ENCODE measurements around the gene OSBP2. TPM values are rescaled to one million over a fixed set of nuclear protein-coding genes. Genes with fewer than 3 reads are reported as not detected.
A peak's percentile ranks its signal among the peaks of the same experiment; 100 is the strongest.
"Not testable (repeated sequence)": the region's sequence is repeated elsewhere in the genome, so short reads cannot be mapped to it uniquely, and the experiment has no call there.

The OSBP2 gene
- total RNA-seq, 1 donor from 2014 or later: 19.2 TPM

- no peak for FAIRE-seq
- DNase-seq (ENCODE audit: low spot score in 2 of 2): no peak
These were observed 59.8 kb downstream of the OSBP2 start for GRCh38 chr22:30754521-30754920.

DNA sequence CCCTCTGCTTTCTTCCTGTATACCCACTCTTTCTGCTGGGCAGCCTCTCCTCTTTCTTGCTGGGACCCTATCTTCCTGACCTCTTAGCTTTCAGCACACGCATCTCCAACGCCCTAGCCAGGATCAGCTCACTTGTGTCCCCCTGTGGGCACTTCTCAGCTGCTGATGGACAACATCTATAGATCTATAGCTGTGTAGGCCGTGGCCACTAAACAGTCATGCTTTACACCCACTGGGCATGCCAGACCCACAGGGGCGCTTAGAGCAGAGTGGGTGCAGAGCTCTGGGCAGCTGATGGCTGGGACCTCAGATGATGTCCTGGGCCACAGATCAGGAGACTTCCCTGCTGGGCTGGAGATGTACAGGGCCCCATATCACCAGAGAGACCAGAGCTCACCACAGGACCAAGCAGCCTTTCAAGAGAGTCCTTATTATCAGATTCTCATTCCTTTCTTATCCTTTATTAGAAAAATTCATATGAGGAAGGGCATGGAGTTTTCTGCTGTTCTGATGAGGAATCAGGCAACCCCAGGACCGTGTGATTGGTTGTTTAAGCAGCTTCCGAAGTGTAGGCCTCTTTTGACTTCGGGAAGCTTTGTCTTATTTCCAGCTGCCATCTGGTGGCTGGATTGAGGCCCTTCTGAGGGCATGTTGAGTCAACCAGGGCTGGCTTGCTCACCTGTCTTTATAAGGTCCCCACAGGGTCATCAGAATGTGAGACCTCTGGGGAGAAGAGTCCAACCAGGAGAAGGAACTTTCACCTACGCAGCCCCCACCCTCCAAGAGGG is 60.5 kb downstream of the OSBP2 start:
- FAIRE-seq: no peak
- DNase-seq (ENCODE audit: low spot score in 2 of 2): peak; percentile 49 to 72

DNA sequence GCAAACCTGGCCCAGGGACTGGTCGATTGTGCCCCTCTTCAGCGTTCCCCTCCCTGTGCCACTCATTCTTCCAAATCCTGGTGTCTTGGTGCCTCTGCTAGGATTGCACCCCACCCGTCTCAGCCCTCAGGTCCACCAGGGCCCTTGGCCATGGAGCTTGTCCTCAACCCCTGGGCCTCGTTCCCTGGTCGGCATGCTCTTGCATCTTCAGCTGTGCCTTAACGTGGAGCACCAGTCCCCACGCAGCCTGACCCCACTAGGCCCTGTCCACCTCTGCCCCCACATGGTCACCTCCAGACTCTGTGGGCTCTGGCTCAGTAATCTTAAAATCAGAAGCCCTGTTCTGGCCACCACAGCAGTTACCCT is 61.1 kb downstream of the OSBP2 start:
- no peak for FAIRE-seq
- no peak for DNase-seq (ENCODE audit: low spot score in 2 of 2)

GRCh38 chr22:30763815-30764673 is 69.4 kb downstream of the OSBP2 start:
- DNase-seq (ENCODE audit: low spot score in 2 of 2) (peak in 1 of 2 donors; percentile 42), FAIRE-seq (no peak)

GRCh38 chr22:30767661-30768060 is 73.0 kb downstream of the OSBP2 start:
- DNase-seq (ENCODE audit: low spot score in 2 of 2) (no peak), FAIRE-seq (no peak)

DNA sequence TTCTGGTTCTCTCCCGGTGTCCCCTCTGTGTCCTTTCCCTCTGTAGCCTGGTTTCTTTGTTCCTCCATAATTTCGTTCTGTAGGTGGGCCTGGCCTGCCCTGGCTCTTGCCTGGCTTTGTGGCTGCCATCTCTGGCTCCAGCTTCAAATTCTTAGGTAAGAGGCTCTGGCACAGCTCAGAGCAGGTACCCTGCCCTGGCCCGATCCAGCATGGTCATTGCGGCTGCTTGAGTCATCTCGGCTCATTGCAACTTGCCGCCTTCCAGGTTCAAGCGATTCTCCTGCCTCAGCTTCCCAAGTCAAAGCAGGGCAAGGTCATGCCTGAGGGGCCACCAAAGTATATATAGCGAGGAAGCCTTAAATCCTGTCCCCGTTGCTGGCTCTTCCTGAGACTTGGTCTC is 76.0 kb downstream of the OSBP2 start:
- no peak for FAIRE-seq

DNA sequence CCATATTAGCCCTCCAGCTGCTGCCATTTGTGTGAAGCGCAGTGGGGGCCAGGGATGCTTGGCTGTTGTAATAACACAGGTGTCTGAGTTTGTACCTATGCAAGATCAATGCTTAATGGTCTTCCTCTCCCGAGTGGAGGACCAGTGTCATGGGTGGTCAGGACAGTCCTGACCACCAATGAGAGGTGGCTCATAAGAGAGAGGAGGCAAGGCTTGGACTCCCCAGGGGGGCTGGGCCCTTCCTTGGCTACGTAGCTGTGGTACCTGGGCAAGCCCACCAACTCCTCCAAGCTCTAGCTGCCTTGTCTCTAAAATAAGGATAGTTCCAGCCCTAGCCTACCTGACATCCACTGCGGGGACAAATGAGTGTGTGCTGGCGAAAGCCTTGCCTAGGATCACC is 79.2 kb downstream of the OSBP2 start:
- DNase-seq (ENCODE audit: low spot score in 2 of 2) (no peak), FAIRE-seq (no peak)

More for the DNA sequence above, 76.0 kb downstream of the OSBP2 start:
- no peak for DNase-seq (ENCODE audit: low spot score in 2 of 2)

DNA sequence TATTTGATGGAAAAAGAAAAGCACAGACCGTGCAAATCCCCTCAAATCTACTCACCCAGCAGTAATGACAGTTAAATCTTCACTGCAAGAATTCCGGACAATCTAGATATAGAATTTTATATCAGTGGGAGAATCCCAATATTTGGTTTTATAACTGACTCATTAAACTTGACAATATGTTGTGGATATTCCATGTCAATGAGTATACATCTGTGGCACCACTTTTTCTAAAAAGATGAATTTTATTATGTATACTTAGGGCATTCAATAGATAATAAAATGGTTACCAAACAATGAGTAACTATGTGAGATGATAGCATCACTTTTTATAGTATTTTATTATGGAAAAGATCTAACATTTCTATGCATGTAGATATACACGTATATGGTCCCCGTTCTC is 79.9 kb downstream of the OSBP2 start:
- FAIRE-seq: no peak
- DNase-seq (ENCODE audit: low spot score in 2 of 2): no peak

DNA sequence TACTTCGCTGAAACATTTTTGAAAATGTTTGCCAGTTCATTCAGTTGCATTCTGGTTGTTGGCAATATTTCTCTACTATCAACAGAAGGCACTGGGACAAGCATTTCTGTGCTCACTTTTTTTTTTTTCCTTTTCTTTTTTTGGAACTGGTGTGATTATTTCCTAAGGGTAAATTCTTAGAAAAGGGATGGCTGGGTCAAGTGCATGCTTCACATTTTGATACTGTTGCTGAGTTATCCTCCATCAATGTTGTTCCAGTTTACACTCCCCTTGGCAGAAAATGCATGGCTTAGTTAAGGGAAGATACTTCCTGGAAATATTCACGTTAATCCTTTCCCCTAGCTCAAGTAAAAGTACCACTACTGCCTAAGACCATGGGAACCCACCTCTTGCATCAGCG is 81.8 kb downstream of the OSBP2 start:
- DNase-seq (ENCODE audit: low spot score in 2 of 2): no peak
- FAIRE-seq: no peak

GRCh38 chr22:30777146-30777545 is 82.5 kb downstream of the OSBP2 start:
- FAIRE-seq; DNase-seq (ENCODE audit: low spot score in 2 of 2): not testable (repeated sequence)

GRCh38 chr22:30777587-30777986 is 82.9 kb downstream of the OSBP2 start:
- DNase-seq (ENCODE audit: low spot score in 2 of 2) (no peak), FAIRE-seq (no peak)

GRCh38 chr22:30778261-30778660 is 83.6 kb downstream of the OSBP2 start:
- FAIRE-seq: no peak
- no peak for DNase-seq (ENCODE audit: low spot score in 2 of 2)

DNA sequence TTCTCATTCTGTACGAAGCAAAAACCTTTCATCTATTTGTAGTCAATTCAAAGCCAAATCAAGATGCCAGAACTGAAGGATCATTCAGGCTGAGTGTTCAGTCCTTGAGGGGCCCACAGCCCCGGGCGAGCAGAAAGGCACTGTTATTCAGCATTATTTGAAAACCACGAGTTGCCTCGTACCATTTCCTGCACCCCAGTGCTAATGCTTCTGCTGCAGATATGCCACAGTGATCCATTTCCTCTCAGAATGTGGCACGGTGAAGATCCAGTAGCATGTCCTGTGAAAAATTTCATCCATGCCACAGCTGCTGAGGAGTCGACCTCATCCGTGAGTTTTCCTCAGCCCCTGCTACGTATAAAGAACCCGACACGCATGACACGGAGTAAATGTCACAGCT is 85.4 kb downstream of the OSBP2 start:
- DNase-seq (ENCODE audit: low spot score in 2 of 2) (no peak), FAIRE-seq (no peak)

- FAIRE-seq: no peak
- no peak for DNase-seq (ENCODE audit: low spot score in 2 of 2)
These were observed 86.7 kb downstream of the OSBP2 start for GRCh38 chr22:30781271-30781875.

DNA sequence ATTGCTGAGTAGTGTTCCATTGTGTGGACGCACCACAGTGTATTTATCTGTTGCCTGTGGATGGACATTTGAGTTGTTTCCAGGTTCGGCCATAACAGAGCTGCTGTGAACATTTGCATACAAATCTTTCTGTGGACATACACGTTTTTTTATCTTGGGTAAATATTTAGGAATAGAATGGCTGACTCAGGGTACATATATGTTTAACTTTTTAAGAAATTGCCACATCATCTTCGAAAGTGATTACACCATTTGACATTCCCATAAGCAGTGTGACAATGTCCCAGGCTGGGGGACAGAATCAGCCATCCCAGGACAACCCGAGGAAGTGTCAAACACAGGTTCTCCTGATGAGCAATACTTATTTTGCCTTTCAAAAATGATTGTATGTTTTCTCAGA is 87.9 kb downstream of the OSBP2 start:
- DNase-seq (ENCODE audit: low spot score in 2 of 2) (no peak), FAIRE-seq (no peak)

DNA sequence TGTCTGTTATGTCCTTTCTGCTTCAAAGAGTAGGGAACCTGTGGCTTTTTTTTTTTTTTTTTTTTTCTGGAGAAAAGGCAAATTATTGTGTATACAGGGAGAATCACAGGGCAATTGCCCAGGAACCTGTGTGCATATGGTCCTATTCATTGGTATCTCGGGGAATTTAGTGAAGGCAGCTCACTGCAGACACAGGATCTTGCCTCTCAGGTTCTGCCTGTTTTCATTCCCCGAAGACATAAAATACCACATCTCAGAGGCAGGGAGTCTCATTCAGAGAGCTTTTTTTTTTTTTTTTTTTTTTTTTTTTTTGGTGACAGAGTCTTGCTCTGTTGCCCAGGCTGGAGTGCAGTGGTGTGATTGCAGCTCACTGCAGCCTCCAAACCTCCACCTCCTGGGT is 88.3 kb downstream of the OSBP2 start:
- FAIRE-seq (no peak), DNase-seq (ENCODE audit: low spot score in 2 of 2) (no peak)

DNA sequence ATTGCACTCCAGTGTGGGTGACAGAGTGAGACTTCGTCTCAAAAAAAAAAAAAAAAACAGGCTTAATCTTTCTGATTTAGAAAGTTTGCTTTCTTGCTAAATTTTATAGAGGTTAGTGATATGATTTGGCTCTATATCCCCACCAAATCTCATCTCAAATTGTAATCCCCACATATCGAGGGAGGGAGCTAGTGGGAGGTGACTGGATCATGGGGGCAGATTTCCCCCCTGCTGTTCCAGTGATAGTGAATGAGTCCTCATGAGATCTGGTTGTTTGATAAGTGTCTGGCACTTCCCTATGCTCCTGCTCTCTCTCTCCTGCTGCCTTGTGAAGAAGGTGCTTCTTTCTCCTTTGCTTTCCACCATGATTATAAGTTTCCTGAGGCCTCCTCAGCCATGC is 90.9 kb downstream of the OSBP2 start:
- FAIRE-seq (no peak), DNase-seq (ENCODE audit: low spot score in 2 of 2) (no peak)

GRCh38 chr22:30790366-30790765 is 95.7 kb downstream of the OSBP2 start:
- DNase-seq (ENCODE audit: low spot score in 2 of 2) (no peak), FAIRE-seq (no peak)

GRCh38 chr22:30792456-30792855 is 97.8 kb downstream of the OSBP2 start:
- DNase-seq (ENCODE audit: low spot score in 2 of 2) (no peak), FAIRE-seq (no peak)

- FAIRE-seq (no peak), DNase-seq (ENCODE audit: low spot score in 2 of 2) (no peak)
These were observed 100.4 kb downstream of the OSBP2 start for GRCh38 chr22:30795118-30795517.

GRCh38 chr22:30801695-30802094 is 107.0 kb downstream of the OSBP2 start:
- no peak for FAIRE-seq

More at GRCh38 chr22:30801695-30802094, 107.0 kb downstream of the OSBP2 start:
- no peak for DNase-seq (ENCODE audit: low spot score in 2 of 2)

Measured in frontal cortex (tissue), 4 donors.